HG03095 (cell line): ENCODE measurements around the gene CNTN2.

Source experiments
- ATAC-seq: cut with Tn5 transposase; IDR thresholded peaks from one replicate; pipeline ENCODE4 v1.9.1; 2021; ENCODE audit warnings: moderate library complexity; ENCODE audit not compliant: unreplicated experiment

The CNTN2 gene

GRCh38 chr1:205053296-205053695 is 10.3 kb downstream of the CNTN2 start:
- no peak for ATAC-seq

DNA sequence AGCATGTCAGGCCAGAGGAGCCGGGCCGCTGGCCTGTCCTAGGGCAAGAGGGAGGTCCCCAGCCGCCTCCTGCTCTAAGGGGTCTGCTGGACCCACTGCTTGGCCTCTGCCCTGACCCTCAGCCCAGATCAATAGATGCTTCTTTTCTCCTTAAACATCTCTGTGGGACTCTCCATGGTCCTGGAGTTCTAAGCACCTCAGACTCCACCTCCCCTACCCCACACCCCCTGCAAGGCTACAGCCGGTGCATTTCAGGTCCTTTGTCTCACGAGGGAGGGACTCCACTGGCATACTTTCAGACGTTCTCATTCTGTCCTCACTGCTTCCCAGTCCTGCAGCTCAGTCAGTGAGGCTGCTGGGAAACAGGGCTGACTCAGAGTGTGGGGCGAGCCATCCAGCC is 11.0 kb downstream of the CNTN2 start:
- ATAC-seq = no peak

DNA sequence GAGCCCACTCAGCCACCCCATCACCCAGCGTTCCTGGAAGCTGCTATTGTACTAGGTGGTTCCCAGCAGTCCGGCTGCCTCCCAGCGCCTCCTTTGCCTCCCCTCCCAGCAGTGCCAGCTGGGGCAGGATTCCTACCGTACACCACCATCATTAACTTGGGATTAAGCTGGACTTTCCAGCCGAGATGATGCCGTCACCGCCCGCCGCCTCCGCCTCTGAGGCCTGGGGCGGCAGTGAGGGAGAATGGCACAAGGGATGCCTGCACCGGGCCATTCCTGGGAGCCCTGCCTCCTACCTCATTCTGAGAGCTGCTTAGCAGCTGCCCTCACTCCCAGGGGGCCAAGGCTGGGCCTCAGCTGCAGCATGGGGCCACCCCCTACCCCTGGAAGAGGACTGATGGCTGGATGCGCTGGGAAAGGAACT is 13.2 kb downstream of the CNTN2 start:
- ATAC-seq = no peak

GRCh38 chr1:205056956-205057568 is 14.1 kb downstream of the CNTN2 start:
- ATAC-seq = no peak

- no peak for ATAC-seq
Observed at GRCh38 chr1:205057808-205058575, 15.0 kb downstream of the CNTN2 start.

DNA sequence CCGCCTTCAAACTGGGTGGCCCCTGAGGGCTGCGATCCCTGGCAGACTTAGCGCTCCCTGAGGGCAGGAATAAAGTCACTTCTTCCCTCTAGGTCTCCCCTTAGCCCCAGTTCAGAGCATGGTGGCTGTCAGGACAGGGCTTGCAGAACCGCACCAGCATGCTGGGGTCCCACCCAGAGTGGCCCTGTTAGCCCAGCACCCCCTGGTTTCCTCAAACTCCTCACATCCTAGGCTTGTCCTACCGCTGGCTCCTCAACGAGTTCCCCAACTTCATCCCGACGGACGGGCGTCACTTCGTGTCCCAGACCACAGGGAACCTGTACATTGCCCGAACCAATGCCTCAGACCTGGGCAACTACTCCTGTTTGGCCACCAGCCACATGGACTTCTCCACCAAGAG is 15.8 kb downstream of the CNTN2 start:
- no peak for ATAC-seq

DNA sequence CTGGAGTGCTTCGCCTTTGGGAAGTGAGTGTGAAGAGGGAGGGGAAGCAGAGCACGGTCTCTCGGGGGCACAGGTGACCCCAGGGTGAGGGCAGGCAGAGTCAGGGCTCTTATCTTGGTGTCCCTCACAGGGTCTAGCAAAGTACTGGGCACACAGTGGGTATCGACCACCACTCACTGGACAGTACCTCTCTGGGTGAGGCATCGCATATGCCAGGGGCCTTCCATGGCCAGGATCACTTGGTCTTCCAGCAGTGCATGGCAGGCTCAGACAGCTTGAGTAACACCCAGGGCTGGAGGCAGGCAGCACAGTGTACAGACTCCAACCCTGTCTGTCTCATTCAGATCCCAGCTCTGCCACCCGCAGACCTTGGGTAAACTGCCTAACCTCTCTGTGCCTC is 16.6 kb downstream of the CNTN2 start:
- ATAC-seq = no peak

GRCh38 chr1:205060746-205061145 is 17.7 kb downstream of the CNTN2 start:
- ATAC-seq = no peak

GRCh38 chr1:205061227-205061626 is 18.2 kb downstream of the CNTN2 start:
- no peak for ATAC-seq

GRCh38 chr1:205061665-205062069 is 18.7 kb downstream of the CNTN2 start:
- ATAC-seq = no peak

- no peak for ATAC-seq
Observed at GRCh38 chr1:205062319-205062718, 19.3 kb downstream of the CNTN2 start.

DNA sequence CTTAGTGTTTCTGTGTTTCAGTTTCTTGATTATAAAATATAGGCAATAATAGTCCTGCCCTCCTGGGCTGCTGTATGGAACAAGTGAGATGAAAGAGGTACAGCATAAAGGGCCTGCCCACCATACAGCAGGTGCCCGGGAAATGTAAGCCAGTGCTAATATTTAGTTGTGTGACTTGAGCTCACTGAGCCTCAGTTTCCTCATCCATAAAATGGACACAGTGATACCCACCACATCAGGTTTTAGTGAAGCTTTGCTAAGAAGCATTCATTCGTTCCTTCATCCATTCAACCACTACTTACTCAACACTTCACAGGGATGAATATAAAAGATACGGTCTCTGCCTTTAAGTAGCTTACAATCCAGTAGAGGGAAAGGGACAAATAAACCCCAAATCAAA is 19.9 kb downstream of the CNTN2 start:
- no peak for ATAC-seq

DNA sequence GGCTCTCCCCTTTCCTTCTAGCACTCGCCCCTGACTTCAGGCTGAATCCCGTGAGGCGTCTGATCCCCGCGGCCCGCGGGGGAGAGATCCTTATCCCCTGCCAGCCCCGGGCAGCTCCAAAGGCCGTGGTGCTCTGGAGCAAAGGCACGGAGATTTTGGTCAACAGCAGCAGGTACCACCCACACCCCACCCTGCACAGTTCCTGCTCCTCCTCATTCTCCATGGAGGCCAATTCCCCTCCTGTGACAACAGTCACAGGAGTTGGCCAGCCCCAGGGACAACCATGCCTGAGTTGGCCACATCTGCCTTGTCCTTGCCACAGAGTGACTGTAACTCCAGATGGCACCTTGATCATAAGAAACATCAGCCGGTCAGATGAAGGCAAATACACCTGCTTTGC is 21.3 kb downstream of the CNTN2 start:
- no peak for ATAC-seq

DNA sequence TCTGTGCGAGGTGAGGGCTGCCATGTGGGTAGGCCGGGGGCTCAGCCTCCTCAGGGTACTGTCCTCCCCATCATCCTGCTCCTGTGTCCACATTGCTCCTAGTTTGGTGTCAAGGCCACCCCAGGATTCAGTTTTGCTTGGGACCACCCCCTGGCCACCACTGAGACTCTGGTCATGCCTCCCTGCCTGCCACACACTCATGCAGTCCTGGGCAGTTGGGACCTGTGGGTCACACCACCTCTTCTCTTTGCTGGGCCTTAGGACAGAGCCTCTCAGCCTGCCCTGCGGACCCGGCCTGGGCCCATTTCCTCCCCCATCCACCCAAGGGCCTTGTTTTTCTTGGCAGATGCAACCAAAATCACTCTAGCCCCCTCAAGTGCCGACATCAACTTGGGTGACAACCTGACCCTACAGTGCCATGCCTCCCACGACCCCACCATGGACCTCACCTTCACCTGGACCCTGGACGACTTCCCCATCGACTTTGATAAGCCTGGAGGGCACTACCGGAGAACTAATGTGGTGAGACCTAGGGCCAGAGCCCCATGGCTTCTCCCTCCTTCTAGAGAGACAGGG is 21.8 kb downstream of the CNTN2 start:
- ATAC-seq = no peak

- ATAC-seq = no peak
Observed at GRCh38 chr1:205065666-205066065, 22.7 kb downstream of the CNTN2 start.

GRCh38 chr1:205066141-205066818 is 23.3 kb downstream of the CNTN2 start:
- ATAC-seq = no peak

DNA sequence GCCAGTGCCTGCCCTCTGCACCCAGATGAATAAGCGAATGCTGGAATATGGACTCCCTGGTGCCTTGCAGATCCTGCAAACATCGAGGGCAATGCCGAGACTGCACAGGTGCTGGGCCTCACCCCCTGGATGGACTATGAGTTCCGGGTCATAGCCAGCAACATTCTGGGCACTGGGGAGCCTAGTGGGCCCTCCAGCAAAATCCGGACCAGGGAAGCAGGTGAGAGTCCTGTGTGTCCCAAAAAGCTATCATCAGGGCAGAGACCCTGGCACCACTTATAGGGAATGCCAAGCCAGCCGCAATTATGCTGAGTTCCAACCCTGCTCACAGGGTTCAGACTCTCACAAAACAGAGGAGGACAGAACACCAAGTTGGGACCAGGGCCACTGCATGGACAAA is 24.0 kb downstream of the CNTN2 start:
- no peak for ATAC-seq

- ATAC-seq = no peak
Observed at GRCh38 chr1:205068001-205068400, 25.0 kb downstream of the CNTN2 start.

DNA sequence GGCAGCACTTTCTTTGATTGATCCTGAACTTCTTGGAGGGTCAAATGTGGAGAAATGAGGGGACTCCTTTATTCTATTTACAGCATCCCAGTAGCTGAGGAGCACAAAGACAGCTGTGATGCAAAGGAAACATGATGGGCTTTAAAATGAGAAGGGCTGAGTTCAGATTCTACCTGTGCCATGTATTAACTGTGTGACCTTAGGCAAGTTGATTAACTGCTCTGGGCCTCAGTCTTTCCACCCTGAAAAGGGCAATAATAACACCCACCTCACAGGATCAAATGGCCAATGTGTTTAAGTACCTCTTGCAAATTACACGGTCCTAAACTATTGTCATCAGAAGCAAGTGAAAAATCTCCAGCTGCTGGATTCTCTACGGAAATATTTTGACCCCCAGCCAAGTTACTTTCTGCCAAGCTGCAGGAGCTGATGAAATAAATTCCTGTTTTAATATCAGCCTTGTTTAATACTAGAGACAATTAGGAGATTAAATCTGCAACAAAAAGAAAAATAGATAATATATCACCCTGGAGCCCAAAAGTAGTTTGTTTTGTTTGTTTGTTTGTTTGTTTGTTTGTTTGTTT is 25.5 kb downstream of the CNTN2 start:
- no peak for ATAC-seq

GRCh38 chr1:205069371-205070125 is 26.5 kb downstream of the CNTN2 start:
- no peak for ATAC-seq

DNA sequence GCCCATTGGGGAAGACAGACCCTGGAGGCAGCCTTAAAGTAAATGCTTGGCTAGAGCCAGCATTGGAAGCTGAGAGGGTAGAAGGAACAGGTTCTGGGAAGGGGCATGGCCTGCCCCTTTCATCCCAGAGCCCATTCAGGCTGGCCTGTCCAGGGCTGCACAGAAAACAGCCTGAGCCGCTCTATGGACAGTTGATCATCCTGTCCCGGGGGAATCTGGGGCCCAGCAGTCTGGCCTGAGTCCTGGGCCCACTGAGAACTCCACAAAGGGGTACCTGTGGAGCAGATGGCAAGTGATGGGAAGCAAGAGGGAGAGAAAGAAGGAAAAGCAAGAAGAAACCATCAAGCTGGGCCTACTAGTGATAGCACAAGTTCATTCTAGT is 28.0 kb downstream of the CNTN2 start:
- no peak for ATAC-seq
